Amniotic epithelial cell (primary cell): ENCODE measurements around the gene CHTOP.
"Not testable (repeated sequence)": the region's sequence is repeated elsewhere in the genome, so short reads cannot be mapped to it uniquely, and the experiment has no call there.

Source experiments
- DNase-seq: peaks from one replicate; pipeline ENCODE4 v3.0.0-alpha.2; 2010; ENCODE audit warnings: low read depth

CHTOP gene, protein sequence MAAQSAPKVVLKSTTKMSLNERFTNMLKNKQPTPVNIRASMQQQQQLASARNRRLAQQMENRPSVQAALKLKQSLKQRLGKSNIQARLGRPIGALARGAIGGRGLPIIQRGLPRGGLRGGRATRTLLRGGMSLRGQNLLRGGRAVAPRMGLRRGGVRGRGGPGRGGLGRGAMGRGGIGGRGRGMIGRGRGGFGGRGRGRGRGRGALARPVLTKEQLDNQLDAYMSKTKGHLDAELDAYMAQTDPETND

GRCh38 chr1:153633754-153634665 lies at the start of gene CHTOP:
Gene CHTOP, plus strand, starts transcription at chr1:153634066. Its CDS starts 2,523 bp downstream, at chr1:153636589.
- DNase-seq = peak; percentile 98

- DNase-seq = peak; percentile 31
Observed at GRCh38 chr1:153585006-153585405, 48.9 kb upstream of the CHTOP start.

GRCh38 chr1:153586347-153586746 lies 47.5 kb upstream of the CHTOP start:
- no peak for DNase-seq

DNA sequence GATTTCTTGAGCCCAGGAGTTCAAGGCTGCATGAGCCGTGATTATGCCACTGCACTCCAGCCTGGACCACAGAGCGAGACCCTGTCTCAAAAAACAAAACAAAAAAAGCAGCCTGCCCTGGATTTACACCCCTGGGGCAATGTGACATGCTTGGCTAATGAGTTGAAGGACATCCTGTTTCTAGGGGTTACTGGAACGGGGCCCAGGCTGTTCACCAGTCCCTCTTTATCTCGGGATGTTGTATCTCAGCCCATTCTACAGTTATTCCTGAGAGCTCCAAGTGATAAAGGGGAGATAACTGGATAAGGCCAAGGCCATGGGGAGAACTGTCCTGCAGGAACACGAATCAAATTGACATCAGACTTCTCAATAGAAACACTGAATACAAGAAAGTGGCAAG lies 46.6 kb upstream of the CHTOP start:
- no peak for DNase-seq

GRCh38 chr1:153588033-153588432 lies 45.8 kb upstream of the CHTOP start:
- not testable (repeated sequence) for DNase-seq

GRCh38 chr1:153588482-153588881 lies 45.4 kb upstream of the CHTOP start:
- DNase-seq = no peak

DNA sequence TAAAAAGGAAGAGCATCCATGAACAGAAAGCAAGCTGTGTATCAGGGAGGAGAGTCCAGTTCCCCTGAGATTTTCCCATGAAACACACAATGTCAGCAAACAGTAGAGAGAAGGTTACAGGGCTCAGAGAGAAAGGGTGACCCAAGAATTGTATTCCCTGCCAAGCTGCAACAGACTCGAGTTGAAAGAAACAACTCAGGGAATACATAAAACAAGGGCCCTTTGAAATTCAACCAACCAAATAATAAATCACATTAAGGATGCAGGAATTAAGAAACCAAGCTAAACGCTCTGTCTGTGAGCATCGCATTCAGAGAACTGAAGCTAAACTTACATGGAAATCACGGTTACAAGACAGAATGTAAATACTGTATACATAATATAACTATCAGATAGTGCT lies 41.1 kb upstream of the CHTOP start:
- DNase-seq = no peak

DNA sequence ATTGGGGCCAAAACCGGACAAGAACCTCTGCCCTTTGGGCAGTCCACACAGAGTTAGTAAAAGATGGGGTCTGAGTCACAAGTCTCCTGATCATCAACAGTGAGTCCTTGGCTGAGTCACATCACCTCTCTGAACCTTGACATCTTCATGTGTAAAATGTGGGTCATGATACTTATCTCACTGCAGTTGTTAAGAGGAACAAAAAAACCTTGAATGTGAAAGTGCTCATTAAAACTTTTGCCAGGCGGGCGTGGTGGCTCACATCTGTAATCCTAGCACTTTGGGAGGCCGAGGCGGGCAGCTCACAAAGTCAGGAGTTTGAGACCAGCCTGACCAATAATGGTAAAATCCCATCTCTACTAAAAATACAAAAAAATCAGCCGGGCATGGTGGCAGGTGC lies 36.7 kb upstream of the CHTOP start:
- DNase-seq = peak; percentile 79

GRCh38 chr1:153598309-153599172 lies 35.3 kb upstream of the CHTOP start:
- DNase-seq = no peak

GRCh38 chr1:153599847-153600246 lies 34.0 kb upstream of the CHTOP start:
- DNase-seq = peak; percentile 58

DNA sequence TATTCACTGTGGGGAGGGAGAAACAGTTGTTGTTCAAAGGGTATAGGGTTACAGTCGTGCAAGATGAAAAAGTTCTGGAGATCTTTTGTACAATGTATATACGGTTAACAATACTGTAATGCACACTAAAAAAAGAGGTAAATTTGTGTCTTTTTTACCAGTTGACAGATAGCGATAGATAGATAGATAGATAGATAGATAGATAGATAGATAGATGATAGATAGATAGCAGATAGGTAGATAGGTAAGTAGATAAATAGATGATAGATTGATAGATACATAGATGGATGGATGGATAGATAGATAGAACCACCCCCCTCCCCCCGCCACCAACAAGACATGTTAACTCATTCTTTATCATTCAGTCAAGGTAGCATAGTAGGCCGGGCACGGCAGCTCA lies 31.1 kb upstream of the CHTOP start:
- no peak for DNase-seq

- no peak for DNase-seq
Observed at GRCh38 chr1:153606194-153606593, 27.7 kb upstream of the CHTOP start.

GRCh38 chr1:153607381-153607780 lies 26.5 kb upstream of the CHTOP start:
- no peak for DNase-seq

- DNase-seq = no peak
Observed at GRCh38 chr1:153608089-153608682, 25.7 kb upstream of the CHTOP start.

GRCh38 chr1:153608742-153609584 lies 24.9 kb upstream of the CHTOP start:
- DNase-seq = peak; percentile 89

- no peak for DNase-seq
Observed at GRCh38 chr1:153609585-153609907, 24.3 kb upstream of the CHTOP start.

DNA sequence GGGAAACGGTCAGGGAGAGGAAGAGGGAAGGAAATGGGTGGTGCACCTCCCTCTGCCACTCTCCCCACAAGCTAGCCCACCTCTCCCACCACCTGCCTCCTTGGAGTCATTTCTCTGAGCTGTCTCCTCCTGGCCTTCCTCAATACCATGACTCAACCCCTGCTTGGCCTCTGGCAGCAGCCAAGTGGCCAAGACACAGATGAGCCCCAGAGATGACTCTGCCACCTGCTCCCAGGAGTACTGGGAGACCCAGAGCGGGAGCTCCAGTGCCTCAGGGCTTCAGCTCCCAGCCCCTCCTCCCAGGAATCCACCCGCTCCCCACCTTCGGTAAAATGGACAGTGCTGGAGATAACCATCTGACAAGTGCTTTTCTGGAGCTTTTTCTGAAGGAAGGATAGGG lies 23.5 kb upstream of the CHTOP start:
- DNase-seq = no peak

DNA sequence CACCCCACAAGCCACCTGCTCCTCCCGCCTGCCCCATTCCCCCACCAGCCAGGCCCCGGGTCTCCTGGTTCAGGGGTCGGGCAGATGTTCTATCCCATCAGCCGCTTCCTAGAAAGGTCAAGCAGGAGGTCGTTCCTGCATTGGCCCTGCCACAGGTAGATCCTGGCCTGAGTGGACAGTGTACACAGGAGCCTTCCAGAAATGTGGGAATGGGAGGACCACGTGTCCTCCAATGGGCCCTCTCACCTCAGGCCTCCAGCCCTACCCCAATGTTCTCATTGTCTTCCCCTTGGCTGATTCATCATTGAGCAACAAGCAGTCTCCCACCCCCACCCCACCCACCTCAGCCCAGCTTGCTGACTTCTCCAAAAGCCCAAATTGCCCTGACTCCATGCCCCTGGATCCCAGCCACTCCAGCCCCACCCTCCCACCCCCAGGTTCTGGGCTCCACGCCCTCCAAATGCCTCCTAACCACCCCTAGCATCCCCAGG lies 23.0 kb upstream of the CHTOP start:
- peak; percentile 37 for DNase-seq

- no peak for DNase-seq
Observed at GRCh38 chr1:153611356-153611755, 22.5 kb upstream of the CHTOP start.

GRCh38 chr1:153612111-153612754 lies 21.6 kb upstream of the CHTOP start:
- DNase-seq = no peak
